HG03139 (cell line): Measurements from ENCODE around the gene SHANK2.

Source experiments
- ATAC-seq: cut with Tn5 transposase; IDR thresholded peaks from one replicate; pipeline ENCODE4 v1.9.1; 2021; ENCODE audit not compliant: unreplicated experiment

SHANK2 gene

GRCh38 chr11:71223081-71223405 is 29.3 kb downstream of the SHANK2 start:
- no peak for ATAC-seq

- no peak for ATAC-seq
Observed at GRCh38 chr11:71222318-71223080, 29.9 kb downstream of the SHANK2 start.

- no peak for ATAC-seq
Observed at GRCh38 chr11:71221821-71222220, 30.6 kb downstream of the SHANK2 start.

GRCh38 chr11:71221201-71221600 is 31.2 kb downstream of the SHANK2 start:
- ATAC-seq: no peak

GRCh38 chr11:71218789-71219499 is 33.4 kb downstream of the SHANK2 start:
- ATAC-seq: no peak

GRCh38 chr11:71215425-71215965 is 36.9 kb downstream of the SHANK2 start:
- no peak for ATAC-seq

- ATAC-seq: no peak
Observed at GRCh38 chr11:71214553-71215424, 37.6 kb downstream of the SHANK2 start.

GRCh38 chr11:71213696-71214552 is 38.5 kb downstream of the SHANK2 start:
- ATAC-seq: no peak

GRCh38 chr11:71212871-71213559 is 39.4 kb downstream of the SHANK2 start:
- no peak for ATAC-seq

- no peak for ATAC-seq
Observed at GRCh38 chr11:71211631-71212030, 40.7 kb downstream of the SHANK2 start.

- no peak for ATAC-seq
Observed at GRCh38 chr11:71210861-71211260, 41.5 kb downstream of the SHANK2 start.

- ATAC-seq: no peak
Observed at GRCh38 chr11:71209656-71210055, 42.7 kb downstream of the SHANK2 start.

- no peak for ATAC-seq
Observed at GRCh38 chr11:71209181-71209580, 43.2 kb downstream of the SHANK2 start.

GRCh38 chr11:71208011-71208774 is 44.2 kb downstream of the SHANK2 start:
- no peak for ATAC-seq

- no peak for ATAC-seq
Observed at GRCh38 chr11:71207563-71207962, 44.8 kb downstream of the SHANK2 start.

GRCh38 chr11:71206186-71206585 is 46.2 kb downstream of the SHANK2 start:
- ATAC-seq: no peak

GRCh38 chr11:71204748-71205664 is 47.4 kb downstream of the SHANK2 start:
- ATAC-seq: no peak

- no peak for ATAC-seq
Observed at GRCh38 chr11:71204294-71204693, 48.1 kb downstream of the SHANK2 start.
